Measurements from ENCODE around the gene LRTM2.

DNA sequence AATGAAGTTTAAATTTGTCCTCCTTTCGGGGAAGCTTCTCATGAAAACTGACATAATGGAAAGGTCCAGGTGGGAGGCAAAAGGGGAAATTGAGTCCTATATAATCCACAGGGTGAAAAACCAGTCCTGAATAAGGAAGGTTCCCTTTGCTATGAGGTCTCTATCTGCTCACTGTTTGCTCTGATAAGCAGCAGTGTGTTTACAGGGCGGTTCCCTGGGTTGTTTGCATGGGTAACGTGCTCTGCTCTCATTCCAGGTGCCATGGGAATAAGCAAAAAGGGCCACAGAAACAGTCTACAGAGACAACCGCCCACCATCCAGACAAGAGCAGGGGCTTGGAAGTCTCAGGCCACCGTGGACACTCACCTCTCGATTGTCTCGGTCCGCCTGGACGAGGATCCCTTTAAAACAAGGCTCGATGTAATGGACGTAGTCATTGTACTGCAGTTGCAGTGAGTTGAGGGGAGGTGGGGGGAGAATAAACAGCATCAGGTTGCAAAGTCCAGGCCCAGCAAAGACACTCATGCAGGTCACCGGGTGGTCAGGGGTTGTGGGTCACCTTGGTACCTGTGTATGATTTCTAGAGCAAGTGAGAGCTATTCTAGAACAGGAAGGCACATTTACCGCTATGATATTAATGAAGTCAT, 65.4 kb downstream of the LRTM2 start:
- no peak for TF ChIP-seq KLF9 (tag by site-specific recombination; IDR thresholded peaks at IDR 0.05; ENCODE audit: low read depth)
- no peak for TF ChIP-seq ZNF521 (tag by site-specific recombination; IDR thresholded peaks at IDR 0.05)
- TF ChIP-seq, protein P1, sequence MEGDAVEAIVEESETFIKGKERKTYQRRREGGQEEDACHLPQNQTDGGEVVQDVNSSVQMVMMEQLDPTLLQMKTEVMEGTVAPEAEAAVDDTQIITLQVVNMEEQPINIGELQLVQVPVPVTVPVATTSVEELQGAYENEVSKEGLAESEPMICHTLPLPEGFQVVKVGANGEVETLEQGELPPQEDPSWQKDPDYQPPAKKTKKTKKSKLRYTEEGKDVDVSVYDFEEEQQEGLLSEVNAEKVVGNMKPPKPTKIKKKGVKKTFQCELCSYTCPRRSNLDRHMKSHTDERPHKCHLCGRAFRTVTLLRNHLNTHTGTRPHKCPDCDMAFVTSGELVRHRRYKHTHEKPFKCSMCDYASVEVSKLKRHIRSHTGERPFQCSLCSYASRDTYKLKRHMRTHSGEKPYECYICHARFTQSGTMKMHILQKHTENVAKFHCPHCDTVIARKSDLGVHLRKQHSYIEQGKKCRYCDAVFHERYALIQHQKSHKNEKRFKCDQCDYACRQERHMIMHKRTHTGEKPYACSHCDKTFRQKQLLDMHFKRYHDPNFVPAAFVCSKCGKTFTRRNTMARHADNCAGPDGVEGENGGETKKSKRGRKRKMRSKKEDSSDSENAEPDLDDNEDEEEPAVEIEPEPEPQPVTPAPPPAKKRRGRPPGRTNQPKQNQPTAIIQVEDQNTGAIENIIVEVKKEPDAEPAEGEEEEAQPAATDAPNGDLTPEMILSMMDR (tag by site-specific recombination; IDR thresholded peaks at IDR 0.05) = no peak
- TF ChIP-seq TRIM28 (IDR thresholded peaks at IDR 0.05; ENCODE audit: borderline replicate concordance, low read length) = no peak
- no peak for TF ChIP-seq BCL11A (tag by site-specific recombination; IDR thresholded peaks at IDR 0.05; ENCODE audit: low read depth)
- TF ChIP-seq, protein P2, sequence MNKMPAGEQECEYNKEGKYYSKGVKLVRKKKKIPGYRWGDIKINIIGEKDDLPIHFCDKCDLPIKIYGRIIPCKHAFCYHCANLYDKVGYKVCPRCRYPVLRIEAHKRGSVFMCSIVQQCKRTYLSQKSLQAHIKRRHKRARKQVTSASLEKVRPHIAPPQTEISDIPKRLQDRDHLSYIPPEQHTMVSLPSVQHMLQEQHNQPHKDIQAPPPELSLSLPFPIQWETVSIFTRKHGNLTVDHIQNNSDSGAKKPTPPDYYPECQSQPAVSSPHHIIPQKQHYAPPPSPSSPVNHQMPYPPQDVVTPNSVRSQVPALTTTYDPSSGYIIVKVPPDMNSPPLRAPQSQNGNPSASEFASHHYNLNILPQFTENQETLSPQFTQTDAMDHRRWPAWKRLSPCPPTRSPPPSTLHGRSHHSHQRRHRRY (tag by site-specific recombination; IDR thresholded peaks at IDR 0.05) = no peak
- no peak for TF ChIP-seq ZNF341 (tag by site-specific recombination; IDR thresholded peaks at IDR 0.05; ENCODE audit: low read depth)
- TF ChIP-seq ZNF174 (tag by site-specific recombination; IDR thresholded peaks at IDR 0.05) = no peak
- TF ChIP-seq ZFP3 (tag by site-specific recombination; IDR thresholded peaks at IDR 0.05; ENCODE audit: low read depth) = no peak
- no peak for TF ChIP-seq TCF7L2 (IDR thresholded peaks at IDR 0.05; ENCODE audit: borderline replicate concordance, low read depth, low read length)
- TF ChIP-seq ZNF121 (tag by site-specific recombination; IDR thresholded peaks at IDR 0.05) = no peak
